ENCODE measurements around the gene CDS1. TPM values are rescaled to one million over a fixed set of nuclear protein-coding genes. Genes with fewer than 3 reads are reported as not detected.

CDS1 gene
- total RNA-seq, 1 experiment from 2014 or later = 16.1 TPM

DNA sequence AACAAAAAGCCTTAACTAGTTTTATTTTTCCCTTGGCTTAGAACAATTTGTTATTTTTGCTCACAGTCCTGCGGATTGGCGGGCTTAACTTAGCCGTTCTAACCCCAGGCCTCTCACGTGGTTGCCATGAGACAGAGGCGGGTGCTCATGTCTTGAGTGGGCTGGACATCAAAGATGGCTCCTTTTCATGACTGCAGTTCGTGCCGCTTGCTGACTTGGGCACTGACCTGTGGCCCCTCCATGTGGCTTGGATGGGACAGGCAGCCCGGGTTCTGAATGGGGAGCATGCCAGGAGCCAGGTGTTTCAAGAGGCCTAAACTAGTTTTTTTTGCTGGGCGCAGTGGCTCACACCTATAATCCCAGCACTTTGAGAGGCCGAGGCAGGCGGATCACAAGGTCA lies 40.7 kb downstream of the CDS1 start:
- intact Hi-C loops (cut with micrococcal nuclease; ENCODE audit: unreplicated experiment) = no loop called here
- ChIA-PET POLR2A (interaction anchor here (0.6 kb wide), 1 partner anchor 15 kb away, joined by 4 read pairs; no protein-coding TSS in a partner anchor), CTCF (no interaction called here)
- Histone ChIP-seq H3K9me3 (ENCODE audit: control insufficient read depth, insufficient read depth, low read depth, low read length) (no peaks in the 10 kb centered on the region), H3K36me3 (ENCODE audit: control insufficient read depth, insufficient read depth, low read length) (no peaks in the 10 kb centered on the region), H3K4me3 (ENCODE audit: low read depth in 2 of 2, low read length in 2 of 2) (no peak overlapping the region), H3K27ac (ENCODE audit: low read length) (no peak overlapping the region), H3K27me3 (ENCODE audit: control insufficient read depth, insufficient read depth, low read length) (no peaks in the 10 kb centered on the region), H3K4me1 (ENCODE audit: control insufficient read depth, insufficient read depth, low read length) (no peaks in the 10 kb centered on the region)
- ATAC-seq (no peak), DNase-seq (ENCODE audit: low read depth, low spot score) (no peak)
- TF ChIP-seq SIN3A (IDR thresholded peaks at IDR 0.05; ENCODE audit: borderline replicate concordance, insufficient read depth, low read depth, low read length) = no peak
- no peak for TF ChIP-seq TCF7L2 (IDR thresholded peaks at IDR 0.05; ENCODE audit: low read depth, low read length)
- TF ChIP-seq POLR2AphosphoS5 (IDR thresholded peaks at IDR 0.05; ENCODE audit: low read depth, low read length) = no peak
- TF ChIP-seq, protein P1, sequence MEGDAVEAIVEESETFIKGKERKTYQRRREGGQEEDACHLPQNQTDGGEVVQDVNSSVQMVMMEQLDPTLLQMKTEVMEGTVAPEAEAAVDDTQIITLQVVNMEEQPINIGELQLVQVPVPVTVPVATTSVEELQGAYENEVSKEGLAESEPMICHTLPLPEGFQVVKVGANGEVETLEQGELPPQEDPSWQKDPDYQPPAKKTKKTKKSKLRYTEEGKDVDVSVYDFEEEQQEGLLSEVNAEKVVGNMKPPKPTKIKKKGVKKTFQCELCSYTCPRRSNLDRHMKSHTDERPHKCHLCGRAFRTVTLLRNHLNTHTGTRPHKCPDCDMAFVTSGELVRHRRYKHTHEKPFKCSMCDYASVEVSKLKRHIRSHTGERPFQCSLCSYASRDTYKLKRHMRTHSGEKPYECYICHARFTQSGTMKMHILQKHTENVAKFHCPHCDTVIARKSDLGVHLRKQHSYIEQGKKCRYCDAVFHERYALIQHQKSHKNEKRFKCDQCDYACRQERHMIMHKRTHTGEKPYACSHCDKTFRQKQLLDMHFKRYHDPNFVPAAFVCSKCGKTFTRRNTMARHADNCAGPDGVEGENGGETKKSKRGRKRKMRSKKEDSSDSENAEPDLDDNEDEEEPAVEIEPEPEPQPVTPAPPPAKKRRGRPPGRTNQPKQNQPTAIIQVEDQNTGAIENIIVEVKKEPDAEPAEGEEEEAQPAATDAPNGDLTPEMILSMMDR (IDR thresholded peaks at IDR 0.05) = no peak
- TF ChIP-seq, protein P2, sequence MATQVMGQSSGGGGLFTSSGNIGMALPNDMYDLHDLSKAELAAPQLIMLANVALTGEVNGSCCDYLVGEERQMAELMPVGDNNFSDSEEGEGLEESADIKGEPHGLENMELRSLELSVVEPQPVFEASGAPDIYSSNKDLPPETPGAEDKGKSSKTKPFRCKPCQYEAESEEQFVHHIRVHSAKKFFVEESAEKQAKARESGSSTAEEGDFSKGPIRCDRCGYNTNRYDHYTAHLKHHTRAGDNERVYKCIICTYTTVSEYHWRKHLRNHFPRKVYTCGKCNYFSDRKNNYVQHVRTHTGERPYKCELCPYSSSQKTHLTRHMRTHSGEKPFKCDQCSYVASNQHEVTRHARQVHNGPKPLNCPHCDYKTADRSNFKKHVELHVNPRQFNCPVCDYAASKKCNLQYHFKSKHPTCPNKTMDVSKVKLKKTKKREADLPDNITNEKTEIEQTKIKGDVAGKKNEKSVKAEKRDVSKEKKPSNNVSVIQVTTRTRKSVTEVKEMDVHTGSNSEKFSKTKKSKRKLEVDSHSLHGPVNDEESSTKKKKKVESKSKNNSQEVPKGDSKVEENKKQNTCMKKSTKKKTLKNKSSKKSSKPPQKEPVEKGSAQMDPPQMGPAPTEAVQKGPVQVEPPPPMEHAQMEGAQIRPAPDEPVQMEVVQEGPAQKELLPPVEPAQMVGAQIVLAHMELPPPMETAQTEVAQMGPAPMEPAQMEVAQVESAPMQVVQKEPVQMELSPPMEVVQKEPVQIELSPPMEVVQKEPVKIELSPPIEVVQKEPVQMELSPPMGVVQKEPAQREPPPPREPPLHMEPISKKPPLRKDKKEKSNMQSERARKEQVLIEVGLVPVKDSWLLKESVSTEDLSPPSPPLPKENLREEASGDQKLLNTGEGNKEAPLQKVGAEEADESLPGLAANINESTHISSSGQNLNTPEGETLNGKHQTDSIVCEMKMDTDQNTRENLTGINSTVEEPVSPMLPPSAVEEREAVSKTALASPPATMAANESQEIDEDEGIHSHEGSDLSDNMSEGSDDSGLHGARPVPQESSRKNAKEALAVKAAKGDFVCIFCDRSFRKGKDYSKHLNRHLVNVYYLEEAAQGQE (IDR thresholded peaks at IDR 0.05; ENCODE audit: insufficient read depth in 1 of 2, low read depth in 2 of 2, low read length in 1 of 2) = no peak
- no TSS peak for BruUV-seq (replicated peaks)
- in situ Hi-C loops (cut with HindIII; ENCODE audit: low pct_unique_long_range_greater_than_20kb, low sequenced_read_pairs) = no loop called here

DNA sequence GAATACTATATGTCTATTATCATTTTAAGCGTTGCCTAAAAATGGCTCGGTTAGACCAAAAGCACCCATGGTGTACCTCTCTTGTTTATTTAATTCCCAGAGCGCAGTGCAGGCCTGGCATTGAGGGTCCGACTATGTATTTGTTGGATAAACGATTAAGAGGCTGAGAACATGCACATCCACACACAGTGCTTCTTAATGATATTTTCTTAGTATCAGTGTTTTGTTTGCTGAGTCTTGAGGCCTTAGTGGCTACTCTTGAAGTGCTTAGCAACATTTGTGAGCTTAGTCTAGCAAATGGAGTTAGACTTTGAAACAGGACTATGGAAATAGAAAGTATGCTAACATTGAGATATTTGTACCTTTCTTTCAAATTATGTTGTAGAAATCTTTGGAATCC lies 43.7 kb downstream of the CDS1 start:
- DNase-seq (ENCODE audit: low read depth, low spot score) (no peak), ATAC-seq (no peak)
- ChIA-PET POLR2A (no interaction called here), CTCF (no interaction called here)
- TF ChIP-seq, protein P2 (IDR thresholded peaks at IDR 0.05; ENCODE audit: insufficient read depth in 1 of 2, low read depth in 2 of 2, low read length in 1 of 2) = no peak
- TF ChIP-seq POLR2AphosphoS5 (IDR thresholded peaks at IDR 0.05; ENCODE audit: low read depth, low read length) (no peak), SIN3A (IDR thresholded peaks at IDR 0.05; ENCODE audit: borderline replicate concordance, insufficient read depth, low read depth, low read length) (no peak), TCF7L2 (IDR thresholded peaks at IDR 0.05; ENCODE audit: low read depth, low read length) (no peak)
- TF ChIP-seq, protein P1 (IDR thresholded peaks at IDR 0.05) = no peak
- Histone ChIP-seq H3K36me3 (ENCODE audit: control insufficient read depth, insufficient read depth, low read length) (no peaks in the 10 kb centered on the region), H3K4me1 (ENCODE audit: control insufficient read depth, insufficient read depth, low read length) (no peaks in the 10 kb centered on the region), H3K27ac (ENCODE audit: low read length) (no peak overlapping the region), H3K4me3 (ENCODE audit: low read depth in 2 of 2, low read length in 2 of 2) (no peak overlapping the region), H3K27me3 (ENCODE audit: control insufficient read depth, insufficient read depth, low read length) (no peaks in the 10 kb centered on the region), H3K9me3 (ENCODE audit: control insufficient read depth, insufficient read depth, low read depth, low read length) (no peaks in the 10 kb centered on the region)
- in situ Hi-C loops (cut with HindIII; ENCODE audit: low pct_unique_long_range_greater_than_20kb, low sequenced_read_pairs) = no loop called here
- intact Hi-C loops (cut with micrococcal nuclease; ENCODE audit: unreplicated experiment) = no loop called here
- no TSS peak for BruUV-seq (replicated peaks)
